ENCODE data around the gene C10orf105.

The C10orf105 gene

GRCh38 chr10:71719042-71719441 is 536 bp downstream of the C10orf105 start:
- no peak for DNase-seq (ENCODE audit: low spot score)
- TF ChIP-seq CTCF (IDR thresholded peaks at IDR 0.05; ENCODE audit: extremely low read depth, missing control alignments), result no peak

GRCh38 chr10:71718165-71718698 is 1.3 kb downstream of the C10orf105 start:
- no peak for DNase-seq (ENCODE audit: low spot score)
- no peak for TF ChIP-seq CTCF (IDR thresholded peaks at IDR 0.05; ENCODE audit: extremely low read depth, missing control alignments)

- TF ChIP-seq CTCF (IDR thresholded peaks at IDR 0.05; ENCODE audit: extremely low read depth, missing control alignments), result no peak
Observed at GRCh38 chr10:71717551-71717951, 2.0 kb downstream of the C10orf105 start.

DNA sequence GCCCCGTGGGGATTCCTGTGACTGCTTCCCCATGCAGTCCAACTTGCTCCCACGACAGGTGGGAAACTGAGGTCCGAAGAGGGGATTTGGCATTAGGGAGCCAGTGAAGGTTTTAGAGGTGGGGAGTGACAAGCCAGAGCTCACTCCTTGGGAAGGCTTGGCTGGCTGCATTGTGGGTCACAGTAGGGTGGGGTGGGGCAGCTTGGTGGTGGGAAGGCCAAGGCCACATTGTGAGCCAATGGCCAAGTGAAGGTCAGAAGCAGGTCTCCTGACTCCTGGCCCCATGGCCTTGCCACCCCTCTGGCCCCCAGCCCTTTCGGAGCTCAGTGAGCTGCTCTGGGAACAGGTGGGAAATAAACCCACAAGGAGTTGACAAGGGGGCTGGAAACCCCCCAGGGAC is 2.5 kb downstream of the C10orf105 start:
- TF ChIP-seq CTCF (IDR thresholded peaks at IDR 0.05; ENCODE audit: extremely low read depth, missing control alignments), result no peak
- DNase-seq (ENCODE audit: low spot score), result no peak

More at GRCh38 chr10:71717551-71717951, 2.0 kb downstream of the C10orf105 start:
- no peak for DNase-seq (ENCODE audit: low spot score)

DNA sequence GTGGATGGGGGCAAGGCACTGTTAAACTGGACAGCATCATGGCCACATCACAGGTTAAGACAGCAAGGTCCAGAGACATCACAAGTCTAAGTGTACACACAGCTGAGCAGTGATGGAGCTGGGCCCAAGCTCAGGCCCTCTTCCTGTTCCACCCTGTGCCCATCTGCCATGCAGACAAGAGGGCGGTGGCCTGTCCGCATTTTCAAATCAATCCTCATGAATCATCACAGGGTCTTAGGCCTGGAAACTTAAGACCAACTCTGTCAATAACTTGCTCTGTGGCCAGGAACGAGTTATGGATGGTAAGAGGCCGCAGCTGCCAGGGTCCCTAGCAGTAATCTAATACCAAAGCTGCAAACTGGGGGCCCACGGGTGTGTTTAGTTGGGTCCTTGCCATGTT is 3.2 kb downstream of the C10orf105 start:
- no peak for TF ChIP-seq CTCF (IDR thresholded peaks at IDR 0.05; ENCODE audit: extremely low read depth, missing control alignments)
- DNase-seq (ENCODE audit: low spot score), result no peak

DNA sequence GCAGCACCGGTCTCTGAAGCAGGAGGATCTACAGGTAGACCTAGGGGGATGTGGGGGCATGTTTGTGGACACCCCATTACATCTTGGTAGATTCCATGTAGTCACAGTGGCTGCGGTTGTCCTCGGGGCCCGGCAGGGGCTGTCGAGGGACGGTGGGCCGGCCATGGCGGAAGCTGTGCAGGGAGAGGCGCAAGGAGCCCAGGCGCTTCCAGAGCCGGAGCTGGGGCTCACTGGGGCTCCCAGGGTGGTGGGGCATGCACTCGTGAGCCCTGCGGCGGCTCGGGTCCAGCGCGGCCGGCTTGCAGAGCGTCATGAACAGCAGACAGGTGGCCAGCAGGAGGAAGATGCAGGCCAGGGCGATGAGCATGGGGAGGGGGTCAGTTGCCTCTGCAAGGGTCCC is 3.7 kb downstream of the C10orf105 start:
- TF ChIP-seq CTCF (IDR thresholded peaks at IDR 0.05; ENCODE audit: extremely low read depth, missing control alignments), result no peak
- DNase-seq (ENCODE audit: low spot score), result no peak

DNA sequence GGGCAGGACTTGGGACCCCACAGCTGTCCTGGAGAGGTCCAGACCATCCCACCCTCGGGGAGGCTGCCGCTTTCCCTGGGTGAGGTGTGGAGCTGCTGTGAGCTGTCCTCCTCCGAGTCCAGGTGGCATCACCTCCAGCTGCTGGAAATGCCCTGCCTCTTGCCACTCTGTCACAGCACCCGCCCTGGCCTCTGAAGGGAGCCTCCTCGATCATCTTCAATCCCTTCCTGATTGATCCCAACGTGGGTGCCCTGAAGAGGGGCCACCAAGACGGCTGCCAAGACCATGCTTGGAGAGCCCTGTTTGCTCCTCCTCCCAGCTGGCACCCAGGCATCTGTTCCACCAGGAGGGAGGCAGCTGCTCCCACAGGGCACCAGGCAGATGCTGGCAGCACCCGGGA is 4.6 kb downstream of the C10orf105 start:
- DNase-seq (ENCODE audit: low spot score), result no peak
- no peak for TF ChIP-seq CTCF (IDR thresholded peaks at IDR 0.05; ENCODE audit: extremely low read depth, missing control alignments)

All from GM20000 (cell line).